ENCODE measurements around the gene DVL3. TPM values are rescaled to one million over a fixed set of nuclear protein-coding genes. Genes with fewer than 3 reads are reported as not detected.
"Not testable (repeated sequence)": the region's sequence is repeated elsewhere in the genome, so short reads cannot be mapped to it uniquely, and the experiment has no call there.

The DVL3 gene
- polyA plus RNA-seq, 2 of the 4 experiments (the other 2 are of a cell fraction): 14.1 to 24.4 TPM

- FAIRE-seq (no peak), ATAC-seq (no peak), DNase-seq (ENCODE audit: low read depth in 1 of 2, low spot score in 1 of 2) (no peak)
- Histone ChIP-seq H3K4me3 (no peak overlapping the region), H3K9me3 (no peaks in the 10 kb centered on the region), H3K4me1 (no peaks in the 10 kb centered on the region), H3K4me2 (no peak overlapping the region), H3K27ac (no peak overlapping the region)
- POLR2A ChIA-PET: no interaction called here
- CTCF ChIA-PET: no interaction called here
- WGBS (ENCODE audit: missing lambda C conversion rate): 34% methylated on average over 6 of the region's 6 CpGs
- peak in 1 of 2 experiments; percentile 22; a peak in 1 of 5 replicates for TF ChIP-seq RAD21 (conservative IDR thresholded peaks at IDR 0.05 in 1 of 2, IDR thresholded peaks at IDR 0.05 in 1 of 2)
- no peak for TF ChIP-seq RFX5 (IDR thresholded peaks at IDR 0.05)
Measured at GRCh38 chr3:184117636-184118035, 37.5 kb upstream of the DVL3 start.

- H3K4me2 ChIP-seq; FAIRE-seq; POLR2A ChIA-PET; CTCF ChIA-PET; H3K9me3 ChIP-seq; H3K4me3 ChIP-seq; ATAC-seq; DNase-seq (ENCODE audit: low read depth in 1 of 2, low spot score in 1 of 2); H3K4me1 ChIP-seq; H3K27ac ChIP-seq: not testable (repeated sequence)
- 78% methylated on average over 8 of the region's 8 CpGs for WGBS (ENCODE audit: missing lambda C conversion rate)
Measured at GRCh38 chr3:184121031-184121430, 34.1 kb upstream of the DVL3 start.

- ChIA-PET CTCF (no interaction called here), POLR2A (no interaction called here)
- FAIRE-seq (no peak), ATAC-seq (no peak), DNase-seq (ENCODE audit: low read depth in 1 of 2, low spot score in 1 of 2) (no peak)
- TF ChIP-seq ZFP36 (IDR thresholded peaks at IDR 0.05; ENCODE audit: borderline replicate concordance, partially characterized antibody) (no peak), HDAC2 (IDR thresholded peaks at IDR 0.05) (no peak), ZSCAN20 (CRISPR knock-in tag; IDR thresholded peaks at IDR 0.05) (no peak), JUNB (IDR thresholded peaks at IDR 0.05) (no peak), REST (IDR thresholded peaks at IDR 0.05) (no peak), PBX3 (IDR thresholded peaks at IDR 0.05) (no peak), JUN (IDR thresholded peaks at IDR 0.05) (no peak), BHLHE40 (IDR thresholded peaks at IDR 0.05; ENCODE audit: low read depth, low read length) (no peak), CTCF (IDR thresholded peaks at IDR 0.05) (no peak), HEYL (CRISPR knock-in tag; IDR thresholded peaks at IDR 0.05) (no peak), FOXS1 (CRISPR knock-in tag; IDR thresholded peaks at IDR 0.05) (no peak), CHD4 (IDR thresholded peaks at IDR 0.05; ENCODE audit: borderline replicate concordance) (no peak)
- Histone ChIP-seq H3K27ac (no peak overlapping the region), H3K4me3 (no peak overlapping the region), H3K9me3 (no peaks in the 10 kb centered on the region), H3K4me1 (no peaks in the 10 kb centered on the region), H3K4me2 (no peak overlapping the region)
- WGBS (ENCODE audit: missing lambda C conversion rate): 36% methylated on average over 3 of the region's 3 CpGs
Measured at GRCh38 chr3:184126006-184126405, 29.2 kb upstream of the DVL3 start.

- ATAC-seq (peak; percentile 66 to 88; a peak in 4 of 6 replicates), DNase-seq (ENCODE audit: low read depth in 1 of 2, low spot score in 1 of 2) (peak in 1 of 2 experiments; percentile 27), FAIRE-seq (no peak)
- H3K4me2 ChIP-seq: no peak overlapping the region
- H3K9me3 ChIP-seq: no peaks in the 10 kb centered on the region
- H3K27ac ChIP-seq: no peak overlapping the region
- H3K4me1 ChIP-seq: peaks cover 5% of the 10 kb centered on the region; the same call in 1 of the 3 replicates
- TF ChIP-seq HOXB13 (CRISPR knock-in tag; IDR thresholded peaks at IDR 0.05; ENCODE audit: low read depth) (no peak), RAD21 (conservative IDR thresholded peaks at IDR 0.05 in 1 of 2, IDR thresholded peaks at IDR 0.05 in 1 of 2) (peak in 1 of 2 experiments; percentile 29; a peak in 2 of 5 replicates)
- ChIA-PET CTCF (no interaction called here), POLR2A (no interaction called here)
- no peak overlapping the region for H3K4me3 ChIP-seq
- WGBS (ENCODE audit: missing lambda C conversion rate): 15% methylated on average over 2 of the region's 2 CpGs
Measured at GRCh38 chr3:184129012-184129411, 26.2 kb upstream of the DVL3 start.

Data from A549 (cell line).